ENCODE data around the gene FGD6.

The FGD6 gene

DNA sequence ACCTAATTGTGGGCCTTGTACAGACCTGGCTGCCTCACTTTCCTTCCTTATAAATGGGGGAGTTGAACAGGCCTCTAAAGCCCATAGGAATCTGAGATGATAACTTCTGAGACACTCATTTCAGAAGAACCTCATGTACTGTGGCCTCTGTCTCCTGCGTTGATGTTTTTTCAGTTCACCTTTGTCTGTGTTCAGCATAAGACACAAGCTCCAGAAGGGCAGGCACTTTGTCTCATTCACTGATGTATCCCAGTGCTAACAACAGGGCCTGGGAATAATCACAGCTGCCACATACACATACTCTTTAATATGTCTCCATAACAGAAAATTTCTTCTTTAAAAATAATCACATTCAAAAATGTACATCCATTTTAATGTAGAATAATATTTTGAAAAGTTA, 3.3 kb downstream of the FGD6 start:
- Histone ChIP-seq H3K14ac (ENCODE audit: low read length) (no peak overlapping the region), H3K4me3 (ENCODE audit: low read length in 2 of 2) (no peak overlapping the region), H3K27ac (replicated peaks; ENCODE audit: low read length) (no peak overlapping the region), H2BK15ac (ENCODE audit: low read length) (no peak overlapping the region), H3K27me3 (ENCODE audit: control insufficient read depth in 3 of 3, insufficient read depth in 3 of 3, low read depth in 1 of 3, low read length in 3 of 3) (no peaks in the 10 kb centered on the region), H3K9ac (ENCODE audit: low read depth, low read length, poor library complexity) (no peak overlapping the region), H2BK12ac (ENCODE audit: low read length) (no peak overlapping the region), H3K4ac (ENCODE audit: low read length) (no peak overlapping the region), H3K36me3 (replicated peaks in 1 of 2; ENCODE audit: control insufficient read depth in 2 of 2, insufficient read depth in 2 of 2, low read length in 2 of 2) (peaks cover 0 to 24% of the 10 kb centered on the region in 2 donors), H3K4me1 (ENCODE audit: control insufficient read depth in 2 of 2, insufficient read depth in 1 of 2, low read depth in 1 of 2, low read length in 2 of 2) (peaks cover 2 to 3% of the 10 kb centered on the region in 2 donors), H4K91ac (ENCODE audit: low read depth, low read length, poor library complexity) (no peak overlapping the region), H3K18ac (ENCODE audit: low read length) (no peak overlapping the region), H4K8ac (ENCODE audit: low read depth, low read length) (no peak overlapping the region), H2AK5ac (ENCODE audit: low read depth, low read length) (no peak overlapping the region), H3K79me1 (ENCODE audit: low read depth, low read length) (peaks cover 2% of the 10 kb centered on the region), H3K9me3 (replicated peaks in 1 of 2; ENCODE audit: control insufficient read depth in 2 of 2, insufficient read depth in 1 of 2, low read depth in 1 of 2, low read length in 2 of 2) (no peaks in the 10 kb centered on the region), H3K4me2 (ENCODE audit: insufficient read depth, low read length, poor library complexity, severe bottlenecking) (no peak overlapping the region), H2AFZ (ENCODE audit: low read length) (no peak overlapping the region), H2BK120ac (ENCODE audit: low read depth, low read length) (no peak overlapping the region), H3K23ac (ENCODE audit: low read depth, low read length, poor library complexity) (no peak overlapping the region), H2BK5ac (ENCODE audit: low read length) (no peak overlapping the region)
- WGBS, 2 donors (ENCODE audit: extremely low coverage in 2 of 2, insufficient read length in 2 of 2, insufficient replicate concordance in 1 of 2), result no CpG with 5 or more reads among the region's 1 CpG
- DNase-seq (ENCODE audit: low spot score), result no peak

GRCh38 chr12:95213119-95213518, 4.1 kb downstream of the FGD6 start:
- no peak overlapping the region for H3K27ac ChIP-seq (replicated peaks; ENCODE audit: low read length)

DNA sequence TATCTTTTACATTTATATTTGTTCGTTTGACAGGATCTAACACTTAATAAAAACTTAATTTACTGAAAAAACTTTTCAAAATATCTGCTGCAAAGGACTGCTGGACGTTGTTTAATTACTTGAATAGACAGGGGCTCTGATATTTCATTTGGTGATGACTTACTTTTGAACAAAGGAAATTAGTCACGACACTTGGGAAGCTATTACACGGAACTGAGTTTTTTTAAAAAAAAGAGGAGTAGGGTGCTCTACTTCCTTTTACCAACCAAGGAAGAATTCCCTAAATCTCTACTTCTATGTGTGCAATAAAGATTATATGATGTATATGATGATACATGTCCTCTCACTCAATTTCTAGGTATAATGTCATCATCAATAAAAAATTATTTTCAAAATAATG, 4.7 kb downstream of the FGD6 start:
- H2AK5ac ChIP-seq (ENCODE audit: low read depth, low read length), result no peak overlapping the region
- no peak overlapping the region for H2BK12ac ChIP-seq (ENCODE audit: low read length)
- H4K91ac ChIP-seq (ENCODE audit: low read depth, low read length, poor library complexity), result no peak overlapping the region
- H3K23ac ChIP-seq (ENCODE audit: low read depth, low read length, poor library complexity), result no peak overlapping the region
- no peak overlapping the region for H2BK15ac ChIP-seq (ENCODE audit: low read length)
- WGBS, 2 donors (ENCODE audit: extremely low coverage in 2 of 2, insufficient read length in 2 of 2, insufficient replicate concordance in 1 of 2), result no CpG with 5 or more reads among the region's 4 CpGs
- H2BK120ac ChIP-seq (ENCODE audit: low read depth, low read length), result no peak overlapping the region
- no peak overlapping the region for H3K14ac ChIP-seq (ENCODE audit: low read length)
- no peak overlapping the region for H2AFZ ChIP-seq (ENCODE audit: low read length)
- peaks cover 3 to 36% of the 10 kb centered on the region in 2 donors for H3K36me3 ChIP-seq (replicated peaks in 1 of 2; ENCODE audit: control insufficient read depth in 2 of 2, insufficient read depth in 2 of 2, low read length in 2 of 2)
- no peak overlapping the region for H2BK5ac ChIP-seq (ENCODE audit: low read length)
- no peak overlapping the region for H4K8ac ChIP-seq (ENCODE audit: low read depth, low read length)
- H3K9ac ChIP-seq (ENCODE audit: low read depth, low read length, poor library complexity), result no peak overlapping the region
- H3K79me1 ChIP-seq (ENCODE audit: low read depth, low read length), result no peaks in the 10 kb centered on the region
- no peak overlapping the region for H3K4ac ChIP-seq (ENCODE audit: low read length)
- H3K4me3 ChIP-seq (ENCODE audit: low read length in 2 of 2), result no peak overlapping the region
- no peaks in the 10 kb centered on the region for H3K27me3 ChIP-seq (ENCODE audit: control insufficient read depth in 3 of 3, insufficient read depth in 3 of 3, low read depth in 1 of 3, low read length in 3 of 3)
- no peak overlapping the region for H3K18ac ChIP-seq (ENCODE audit: low read length)
- no peaks in the 10 kb centered on the region for H3K9me3 ChIP-seq (replicated peaks in 1 of 2; ENCODE audit: control insufficient read depth in 2 of 2, insufficient read depth in 1 of 2, low read depth in 1 of 2, low read length in 2 of 2)
- H3K4me2 ChIP-seq (ENCODE audit: insufficient read depth, low read length, poor library complexity, severe bottlenecking), result no peak overlapping the region
- peaks cover 2 to 3% of the 10 kb centered on the region in 2 donors for H3K4me1 ChIP-seq (ENCODE audit: control insufficient read depth in 2 of 2, insufficient read depth in 1 of 2, low read depth in 1 of 2, low read length in 2 of 2)
- no peak for DNase-seq (ENCODE audit: low spot score)
- no peak overlapping the region for H3K27ac ChIP-seq (replicated peaks; ENCODE audit: low read length)

More at GRCh38 chr12:95213119-95213518, 4.1 kb downstream of the FGD6 start:
- Histone ChIP-seq H3K9me3 (replicated peaks in 1 of 2; ENCODE audit: control insufficient read depth in 2 of 2, insufficient read depth in 1 of 2, low read depth in 1 of 2, low read length in 2 of 2) (no peaks in the 10 kb centered on the region), H3K79me1 (ENCODE audit: low read depth, low read length) (peaks cover 2% of the 10 kb centered on the region), H4K8ac (ENCODE audit: low read depth, low read length) (no peak overlapping the region), H3K27me3 (ENCODE audit: control insufficient read depth in 3 of 3, insufficient read depth in 3 of 3, low read depth in 1 of 3, low read length in 3 of 3) (no peaks in the 10 kb centered on the region), H3K4me2 (ENCODE audit: insufficient read depth, low read length, poor library complexity, severe bottlenecking) (no peak overlapping the region), H3K4me3 (ENCODE audit: low read length in 2 of 2) (no peak overlapping the region), H3K36me3 (replicated peaks in 1 of 2; ENCODE audit: control insufficient read depth in 2 of 2, insufficient read depth in 2 of 2, low read length in 2 of 2) (peaks cover 3 to 32% of the 10 kb centered on the region in 2 donors), H2BK120ac (ENCODE audit: low read depth, low read length) (no peak overlapping the region), H3K4ac (ENCODE audit: low read length) (no peak overlapping the region), H2BK12ac (ENCODE audit: low read length) (no peak overlapping the region), H2AK5ac (ENCODE audit: low read depth, low read length) (no peak overlapping the region), H2BK5ac (ENCODE audit: low read length) (no peak overlapping the region), H2BK15ac (ENCODE audit: low read length) (no peak overlapping the region), H3K4me1 (ENCODE audit: control insufficient read depth in 2 of 2, insufficient read depth in 1 of 2, low read depth in 1 of 2, low read length in 2 of 2) (peaks cover 2 to 3% of the 10 kb centered on the region in 2 donors), H3K23ac (ENCODE audit: low read depth, low read length, poor library complexity) (no peak overlapping the region), H4K91ac (ENCODE audit: low read depth, low read length, poor library complexity) (no peak overlapping the region), H2AFZ (ENCODE audit: low read length) (no peak overlapping the region), H3K9ac (ENCODE audit: low read depth, low read length, poor library complexity) (no peak overlapping the region), H3K18ac (ENCODE audit: low read length) (no peak overlapping the region), H3K14ac (ENCODE audit: low read length) (no peak overlapping the region)
- no CpG with 5 or more reads among the region's 4 CpGs for WGBS, 2 donors (ENCODE audit: extremely low coverage in 2 of 2, insufficient read length in 2 of 2, insufficient replicate concordance in 1 of 2)
- no peak for DNase-seq (ENCODE audit: low spot score)

DNA sequence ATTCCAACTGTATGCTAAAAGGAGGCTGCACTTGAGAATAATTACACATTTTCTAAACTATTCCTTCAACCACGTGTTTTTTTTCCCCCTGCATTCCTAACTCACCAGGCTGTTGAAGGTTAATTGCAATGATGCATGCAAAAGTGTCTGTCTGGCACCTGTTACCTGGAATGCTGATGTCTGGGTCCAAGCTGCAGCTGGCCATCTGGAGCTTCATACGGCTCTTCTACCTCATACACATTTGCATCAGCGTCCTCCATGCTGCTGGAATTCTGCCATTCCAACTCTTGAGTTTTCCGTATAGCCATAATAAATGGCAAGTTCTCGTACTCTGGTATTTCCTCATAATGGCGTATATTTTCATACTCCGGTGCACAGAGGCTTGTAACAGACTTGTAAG, 8.6 kb downstream of the FGD6 start:
- no peak overlapping the region for H4K91ac ChIP-seq (ENCODE audit: low read depth, low read length, poor library complexity)
- H2AK5ac ChIP-seq (ENCODE audit: low read depth, low read length), result no peak overlapping the region
- H3K4me3 ChIP-seq (ENCODE audit: low read length in 2 of 2), result no peak overlapping the region
- H3K14ac ChIP-seq (ENCODE audit: low read length), result no peak overlapping the region
- H3K36me3 ChIP-seq (replicated peaks in 1 of 2; ENCODE audit: control insufficient read depth in 2 of 2, insufficient read depth in 2 of 2, low read length in 2 of 2), result peaks cover 3 to 54% of the 10 kb centered on the region in 2 donors
- no peak overlapping the region for H3K23ac ChIP-seq (ENCODE audit: low read depth, low read length, poor library complexity)
- no peak overlapping the region for H2BK120ac ChIP-seq (ENCODE audit: low read depth, low read length)
- WGBS, 2 donors (ENCODE audit: extremely low coverage in 2 of 2, insufficient read length in 2 of 2, insufficient replicate concordance in 1 of 2), result no CpG with 5 or more reads among the region's 7 CpGs
- H3K4me2 ChIP-seq (ENCODE audit: insufficient read depth, low read length, poor library complexity, severe bottlenecking), result no peak overlapping the region
- H3K27ac ChIP-seq (replicated peaks; ENCODE audit: low read length), result no peak overlapping the region
- H2BK12ac ChIP-seq (ENCODE audit: low read length), result no peak overlapping the region
- no peak overlapping the region for H2AFZ ChIP-seq (ENCODE audit: low read length)
- H2BK15ac ChIP-seq (ENCODE audit: low read length), result no peak overlapping the region
- no peak overlapping the region for H2BK5ac ChIP-seq (ENCODE audit: low read length)
- DNase-seq (ENCODE audit: low spot score), result no peak
- no peaks in the 10 kb centered on the region for H3K79me1 ChIP-seq (ENCODE audit: low read depth, low read length)
- H3K4me1 ChIP-seq (ENCODE audit: control insufficient read depth in 2 of 2, insufficient read depth in 1 of 2, low read depth in 1 of 2, low read length in 2 of 2), result peaks cover 11 to 12% of the 10 kb centered on the region in 2 donors
- no peaks in the 10 kb centered on the region for H3K9me3 ChIP-seq (replicated peaks in 1 of 2; ENCODE audit: control insufficient read depth in 2 of 2, insufficient read depth in 1 of 2, low read depth in 1 of 2, low read length in 2 of 2)
- no peak overlapping the region for H4K8ac ChIP-seq (ENCODE audit: low read depth, low read length)
- no peak overlapping the region for H3K18ac ChIP-seq (ENCODE audit: low read length)
- no peaks in the 10 kb centered on the region for H3K27me3 ChIP-seq (ENCODE audit: control insufficient read depth in 3 of 3, insufficient read depth in 3 of 3, low read depth in 1 of 3, low read length in 3 of 3)
- no peak overlapping the region for H3K4ac ChIP-seq (ENCODE audit: low read length)
- H3K9ac ChIP-seq (ENCODE audit: low read depth, low read length, poor library complexity), result no peak overlapping the region

Data from neuronal stem cell (in vitro differentiated cells).